Mesendoderm (in vitro differentiated cells): ENCODE data around the gene NOD2.

Source experiments
- DNase-seq: peaks from one replicate; pipeline ENCODE4 v3.0.0; 2013
- H2AK5ac ChIP-seq: 2 replicates; pipeline ENCODE4 v1.6.1; 2013; ENCODE audit warnings: low read length, inconsistent platforms
- H2BK120ac ChIP-seq: 2 replicates; pipeline ENCODE4 v1.6.1; 2013; ENCODE audit warnings: low read depth, mild to moderate bottlenecking, low read length, moderate library complexity, mixed read lengths
- H2BK15ac ChIP-seq: replicated peaks from 2 replicates; pipeline ENCODE4 v1.6.1; 2013; ENCODE audit warnings: low read depth, mild to moderate bottlenecking, moderate library complexity
- H2BK5ac ChIP-seq: 2 replicates; pipeline ENCODE4 v1.6.1; 2013; ENCODE audit warnings: low read length, inconsistent platforms
- H3K18ac ChIP-seq: 2 replicates; pipeline ENCODE4 v1.6.1; 2013; ENCODE audit warnings: mild to moderate bottlenecking, low read length, mixed read lengths
- H3K23ac ChIP-seq: one replicate; pipeline ENCODE4 v1.6.1; 2013; ENCODE audit warnings: low read length
- H3K27ac ChIP-seq: 2 replicates; pipeline ENCODE4 v1.5.1; 2013; ENCODE audit warnings: low read depth, mild to moderate bottlenecking, inconsistent platforms, low read length, moderate library complexity
- H3K27me3 ChIP-seq: 2 replicates; pipeline ENCODE4 v1.6.1; 2013; ENCODE audit warnings: low read length, control low read depth, mild to moderate bottlenecking, inconsistent platforms; ENCODE audit not compliant: insufficient read depth, poor library complexity
- H3K36me3 ChIP-seq: 2 replicates; pipeline ENCODE4 v1.6.1; 2013; ENCODE audit warnings: low read length, inconsistent platforms; ENCODE audit not compliant: control insufficient read depth, insufficient read depth
- H3K4ac ChIP-seq: one replicate; pipeline ENCODE4 v1.6.1; 2013; ENCODE audit warnings: low read depth, mild to moderate bottlenecking, low read length, moderate library complexity
- H3K4me1 ChIP-seq: 2 replicates; pipeline ENCODE4 v1.6.1; 2013; ENCODE audit warnings: low read depth, low read length, inconsistent platforms; ENCODE audit not compliant: control insufficient read depth
- H3K4me2 ChIP-seq: 2 replicates; pipeline ENCODE4 v1.6.1; 2013; ENCODE audit warnings: low read length
- H3K4me3 ChIP-seq: 2 replicates; pipeline ENCODE4 v1.5.1; 2013; ENCODE audit warnings: mild to moderate bottlenecking, low read length
- H3K56ac ChIP-seq: one replicate; pipeline ENCODE4 v1.6.1; 2013; ENCODE audit warnings: low read length
- H3K79me1 ChIP-seq: 2 replicates; pipeline ENCODE4 v1.6.1; 2013; ENCODE audit warnings: low read length, inconsistent platforms
- H3K79me2 ChIP-seq: 2 replicates; pipeline ENCODE4 v1.6.1; 2013; ENCODE audit warnings: mild to moderate bottlenecking, low read length; ENCODE audit not compliant: control insufficient read depth, insufficient read depth
- H3K9ac ChIP-seq: 2 replicates; pipeline ENCODE4 v1.6.1; 2013; ENCODE audit warnings: low read length, inconsistent platforms
- H4K5ac ChIP-seq: one replicate; pipeline ENCODE4 v1.6.1; 2013; ENCODE audit warnings: low read length
- H4K8ac ChIP-seq: one replicate; pipeline ENCODE4 v1.6.1; 2013; ENCODE audit warnings: low read depth, mild to moderate bottlenecking, control low read depth, low read length, moderate library complexity
- WGBS: extraction: QIAGEN DNeasy Blood & Tissue Kit; methylation state at CpG from one replicate; pipeline ENCODE4 v1.1.7; 2013; ENCODE audit warnings: low lambda C conversion rate, missing lambda C conversion rate; ENCODE audit not compliant: insufficient coverage; ENCODE audit errors: extremely low coverage; 5-methylcytosine and 5-hydroxymethylcytosine counted together

Gene NOD2

DNA sequence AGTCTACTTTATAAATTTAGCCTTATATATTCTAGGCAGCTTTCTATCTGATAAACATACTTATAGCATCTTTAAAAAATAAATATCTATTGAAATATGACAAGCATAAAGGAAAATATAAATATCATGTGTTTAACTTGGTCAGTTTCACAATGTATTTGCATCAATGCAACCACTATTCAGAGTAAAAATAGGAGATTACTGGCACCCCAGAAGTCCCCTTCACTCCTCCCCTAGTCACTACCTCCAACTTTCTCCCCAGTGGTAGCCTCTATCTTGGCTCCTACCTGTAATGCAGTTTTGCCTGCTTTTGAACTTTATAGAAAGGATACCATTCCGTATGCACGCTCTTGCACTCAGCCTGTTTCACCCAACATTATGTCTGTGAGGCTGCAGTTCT, 3.2 kb upstream of the NOD2 start:
- Histone ChIP-seq H3K9ac (no peak overlapping the region), H3K56ac (no peak overlapping the region), H3K4me1 (no peaks in the 10 kb centered on the region), H3K18ac (no peak overlapping the region), H2BK120ac (no peak overlapping the region), H2BK5ac (no peak overlapping the region), H3K79me2 (no peaks in the 10 kb centered on the region), H3K27ac (no peak overlapping the region), H4K5ac (no peak overlapping the region), H4K8ac (no peak overlapping the region), H2BK15ac (no peak overlapping the region), H3K36me3 (no peaks in the 10 kb centered on the region), H3K4ac (no peak overlapping the region), H3K4me2 (no peak overlapping the region), H3K23ac (no peak overlapping the region), H3K79me1 (no peaks in the 10 kb centered on the region), H3K27me3 (no peaks in the 10 kb centered on the region), H3K4me3 (no peak overlapping the region), H2AK5ac (no peak overlapping the region)
- no CpG with 5 or more reads among the region's 2 CpGs for WGBS
- DNase-seq = no peak

GRCh38 chr16:50692644-50692998, 785 bp upstream of the NOD2 start:
- Histone ChIP-seq H3K27me3 (no peaks in the 10 kb centered on the region), H3K36me3 (no peaks in the 10 kb centered on the region), H2AK5ac (no peak overlapping the region), H3K27ac (no peak overlapping the region), H4K8ac (no peak overlapping the region), H2BK5ac (no peak overlapping the region), H3K79me1 (no peaks in the 10 kb centered on the region), H3K4me2 (no peak overlapping the region), H3K23ac (peak overlapping the region; percentile 30), H3K9ac (no peak overlapping the region), H3K4ac (no peak overlapping the region), H3K4me1 (no peaks in the 10 kb centered on the region), H3K56ac (peak overlapping the region; percentile 3), H3K18ac (no peak overlapping the region), H3K4me3 (no peak overlapping the region), H4K5ac (no peak overlapping the region), H2BK15ac (no peak overlapping the region), H2BK120ac (no peak overlapping the region), H3K79me2 (no peaks in the 10 kb centered on the region)
- WGBS = 98% methylated on average over 4 of the region's 4 CpGs
- no peak for DNase-seq

GRCh38 chr16:50694206-50694605, 800 bp downstream of the NOD2 start:
- no peak overlapping the region for H4K8ac ChIP-seq
- H3K36me3 ChIP-seq = no peaks in the 10 kb centered on the region
- H3K18ac ChIP-seq = no peak overlapping the region
- no peaks in the 10 kb centered on the region for H3K4me1 ChIP-seq
- no peak overlapping the region for H2BK15ac ChIP-seq
- no peaks in the 10 kb centered on the region for H3K79me2 ChIP-seq
- H3K4me3 ChIP-seq = no peak overlapping the region
- H2BK120ac ChIP-seq = no peak overlapping the region
- H3K4me2 ChIP-seq = no peak overlapping the region
- no peak overlapping the region for H4K5ac ChIP-seq
- no peak overlapping the region for H3K56ac ChIP-seq
- no CpG with 5 or more reads among the region's 2 CpGs for WGBS
- H3K27me3 ChIP-seq = no peaks in the 10 kb centered on the region
- H3K23ac ChIP-seq = no peak overlapping the region
- H2AK5ac ChIP-seq = no peak overlapping the region
- H3K27ac ChIP-seq = no peak overlapping the region
- H2BK5ac ChIP-seq = no peak overlapping the region
- no peaks in the 10 kb centered on the region for H3K79me1 ChIP-seq
- H3K9ac ChIP-seq = no peak overlapping the region
- no peak for DNase-seq
- no peak overlapping the region for H3K4ac ChIP-seq

- no peak overlapping the region for H3K4me3 ChIP-seq
- no peak overlapping the region for H3K27ac ChIP-seq
- H2BK15ac ChIP-seq = no peak overlapping the region
- no peaks in the 10 kb centered on the region for H3K79me1 ChIP-seq
- H3K4me1 ChIP-seq = no peaks in the 10 kb centered on the region
- no peaks in the 10 kb centered on the region for H3K36me3 ChIP-seq
- WGBS = no CpG with 5 or more reads among the region's 9 CpGs
- no peak overlapping the region for H3K23ac ChIP-seq
- no peak overlapping the region for H3K4ac ChIP-seq
- DNase-seq = no peak
- H2BK5ac ChIP-seq = no peak overlapping the region
- no peak overlapping the region for H3K4me2 ChIP-seq
- no peak overlapping the region for H3K18ac ChIP-seq
- no peaks in the 10 kb centered on the region for H3K27me3 ChIP-seq
- no peak overlapping the region for H2BK120ac ChIP-seq
- no peak overlapping the region for H2AK5ac ChIP-seq
- no peak overlapping the region for H4K5ac ChIP-seq
- no peak overlapping the region for H4K8ac ChIP-seq
- H3K79me2 ChIP-seq = no peaks in the 10 kb centered on the region
- H3K56ac ChIP-seq = no peak overlapping the region
- H3K9ac ChIP-seq = no peak overlapping the region
These were observed 1.9 kb downstream of the NOD2 start for GRCh38 chr16:50695017-50696000.

- Histone ChIP-seq H3K27ac (no peak overlapping the region), H3K4me2 (no peak overlapping the region), H3K18ac (no peak overlapping the region), H2BK5ac (no peak overlapping the region), H4K8ac (no peak overlapping the region), H3K4me1 (no peaks in the 10 kb centered on the region), H3K79me1 (no peaks in the 10 kb centered on the region), H2BK15ac (no peak overlapping the region), H3K79me2 (no peaks in the 10 kb centered on the region), H3K23ac (no peak overlapping the region), H3K56ac (no peak overlapping the region), H3K36me3 (no peaks in the 10 kb centered on the region), H3K4ac (no peak overlapping the region), H3K27me3 (no peaks in the 10 kb centered on the region), H4K5ac (no peak overlapping the region), H2BK120ac (no peak overlapping the region), H3K9ac (no peak overlapping the region), H2AK5ac (no peak overlapping the region), H3K4me3 (no peak overlapping the region)
- DNase-seq = no peak
- WGBS = no CpG with 5 or more reads among the region's 5 CpGs
These were observed 2.7 kb downstream of the NOD2 start for GRCh38 chr16:50696126-50696525.
